ENCODE data around the gene TRIM6. TPM values are rescaled to one million over a fixed set of nuclear protein-coding genes. Genes with fewer than 3 reads are reported as not detected.
A peak's percentile ranks its signal among the peaks of the same experiment; 100 is the strongest.

Gene TRIM6
- total RNA-seq, 1 donor from 2014 or later, result 10.1 TPM

DNA sequence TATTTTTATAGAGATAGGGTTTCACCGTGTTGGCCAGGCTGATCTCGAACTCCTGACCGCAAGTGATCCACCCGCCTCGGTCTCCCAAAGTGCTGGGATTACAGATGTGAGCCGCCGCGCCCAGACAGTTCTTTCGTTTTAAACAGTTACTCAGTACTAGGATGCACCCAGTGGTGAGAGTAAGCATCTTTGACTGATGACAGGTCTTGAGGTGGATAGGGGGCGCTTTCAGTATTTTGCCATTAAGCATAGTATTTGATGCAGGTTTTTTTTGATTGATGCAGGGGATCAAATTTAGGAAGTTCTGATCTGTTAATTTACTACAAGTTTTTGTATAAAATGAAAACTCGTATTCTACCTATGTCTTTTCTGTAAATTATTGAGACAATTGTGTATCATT lies 15.2 kb downstream of the TRIM6 start:
- Mint-ChIP-seq H3K27me3 (ENCODE audit: unreplicated experiment) (peaks cover 2% of the 10 kb centered on the region), H3K9me3 (ENCODE audit: unreplicated experiment) (no peaks in the 10 kb centered on the region), H3K4me1 (ENCODE audit: unreplicated experiment) (peaks cover 7% of the 10 kb centered on the region), H3K36me3 (ENCODE audit: low read depth, unreplicated experiment) (peaks cover 9% of the 10 kb centered on the region), H3K27ac (ENCODE audit: unreplicated experiment) (no peak overlapping the region), H3K4me3 (ENCODE audit: unreplicated experiment) (no peak overlapping the region)
- DNase-seq (ENCODE audit: low spot score), result no peak
- TF ChIP-seq, protein P1, sequence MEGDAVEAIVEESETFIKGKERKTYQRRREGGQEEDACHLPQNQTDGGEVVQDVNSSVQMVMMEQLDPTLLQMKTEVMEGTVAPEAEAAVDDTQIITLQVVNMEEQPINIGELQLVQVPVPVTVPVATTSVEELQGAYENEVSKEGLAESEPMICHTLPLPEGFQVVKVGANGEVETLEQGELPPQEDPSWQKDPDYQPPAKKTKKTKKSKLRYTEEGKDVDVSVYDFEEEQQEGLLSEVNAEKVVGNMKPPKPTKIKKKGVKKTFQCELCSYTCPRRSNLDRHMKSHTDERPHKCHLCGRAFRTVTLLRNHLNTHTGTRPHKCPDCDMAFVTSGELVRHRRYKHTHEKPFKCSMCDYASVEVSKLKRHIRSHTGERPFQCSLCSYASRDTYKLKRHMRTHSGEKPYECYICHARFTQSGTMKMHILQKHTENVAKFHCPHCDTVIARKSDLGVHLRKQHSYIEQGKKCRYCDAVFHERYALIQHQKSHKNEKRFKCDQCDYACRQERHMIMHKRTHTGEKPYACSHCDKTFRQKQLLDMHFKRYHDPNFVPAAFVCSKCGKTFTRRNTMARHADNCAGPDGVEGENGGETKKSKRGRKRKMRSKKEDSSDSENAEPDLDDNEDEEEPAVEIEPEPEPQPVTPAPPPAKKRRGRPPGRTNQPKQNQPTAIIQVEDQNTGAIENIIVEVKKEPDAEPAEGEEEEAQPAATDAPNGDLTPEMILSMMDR (IDR thresholded peaks at IDR 0.05; ENCODE audit: unreplicated experiment), result no peak

DNA sequence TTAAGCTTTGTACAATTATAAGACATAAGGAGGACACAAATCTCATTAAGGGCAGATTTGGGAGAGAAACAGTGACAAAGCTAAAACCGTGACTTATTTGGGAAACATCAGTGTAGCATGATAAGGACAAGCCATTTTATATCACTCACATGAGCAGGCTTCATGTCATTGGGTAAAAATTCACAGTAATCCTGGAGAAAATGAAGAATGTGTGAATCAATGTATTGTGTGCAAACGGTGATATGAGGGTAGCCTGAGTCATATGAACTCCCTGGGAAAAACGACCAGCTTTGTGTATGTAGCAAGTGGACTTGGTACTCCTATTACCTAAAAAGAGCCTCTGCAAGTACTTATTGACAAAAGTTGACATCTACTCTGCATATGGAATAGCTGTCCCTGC lies 22.4 kb downstream of the TRIM6 start:
- Mint-ChIP-seq H3K4me3 (ENCODE audit: unreplicated experiment) (no peak overlapping the region), H3K27me3 (ENCODE audit: unreplicated experiment) (no peaks in the 10 kb centered on the region), H3K4me1 (ENCODE audit: unreplicated experiment) (peaks cover 14% of the 10 kb centered on the region), H3K27ac (ENCODE audit: unreplicated experiment) (no peak overlapping the region), H3K36me3 (ENCODE audit: low read depth, unreplicated experiment) (no peaks in the 10 kb centered on the region), H3K9me3 (ENCODE audit: unreplicated experiment) (no peaks in the 10 kb centered on the region)
- no peak for DNase-seq (ENCODE audit: low spot score)
- TF ChIP-seq, protein P1 (IDR thresholded peaks at IDR 0.05; ENCODE audit: unreplicated experiment), result no peak

DNA sequence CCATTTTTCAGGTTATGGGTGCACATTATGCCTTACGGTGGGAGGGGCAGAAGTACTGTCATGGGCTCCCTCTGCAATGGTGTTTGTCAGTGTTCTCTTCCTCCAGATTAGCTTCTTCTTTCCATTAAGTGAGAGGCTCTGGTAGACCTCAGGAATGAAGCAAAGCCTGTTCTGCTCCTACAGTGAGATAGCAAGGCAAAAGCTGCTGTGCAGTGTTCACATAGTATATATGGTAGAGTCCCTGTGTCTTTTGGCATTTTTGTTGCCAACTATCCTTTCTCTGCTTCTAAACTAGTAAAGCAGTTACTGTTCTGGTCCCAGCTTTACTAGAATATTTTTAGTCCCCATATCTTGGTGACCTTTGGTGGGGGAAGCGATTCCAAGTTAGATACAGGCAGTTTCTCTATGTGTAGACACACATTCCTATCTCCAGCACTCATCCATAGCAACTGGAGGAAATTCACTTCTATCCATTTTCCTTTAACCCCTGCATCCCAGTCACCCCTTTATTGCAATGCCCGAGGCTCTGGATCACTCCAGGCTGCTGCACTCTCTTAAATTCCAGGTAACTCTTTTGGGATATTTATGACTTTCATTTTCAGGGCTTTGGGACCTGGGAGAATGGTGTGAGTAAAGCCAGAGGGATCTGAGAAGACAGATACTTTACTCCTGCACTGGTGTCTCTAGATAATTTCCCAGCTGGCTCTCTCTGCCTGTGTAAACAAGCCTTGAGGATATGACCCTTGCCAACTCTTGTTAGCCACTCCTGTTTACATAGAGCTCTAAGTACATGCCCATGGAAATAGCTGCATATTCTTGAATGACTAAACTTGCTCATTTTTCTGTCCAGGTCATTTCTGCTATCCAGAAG lies 24.4 kb downstream of the TRIM6 start:
- TF ChIP-seq, protein P1 (IDR thresholded peaks at IDR 0.05; ENCODE audit: unreplicated experiment), result no peak
- H3K36me3 Mint-ChIP-seq (ENCODE audit: low read depth, unreplicated experiment), result no peaks in the 10 kb centered on the region
- H3K9me3 Mint-ChIP-seq (ENCODE audit: unreplicated experiment), result no peaks in the 10 kb centered on the region
- no peak overlapping the region for H3K4me3 Mint-ChIP-seq (ENCODE audit: unreplicated experiment)
- no peak for DNase-seq (ENCODE audit: low spot score)
- H3K27me3 Mint-ChIP-seq (ENCODE audit: unreplicated experiment), result no peaks in the 10 kb centered on the region
- peaks cover 20% of the 10 kb centered on the region for H3K4me1 Mint-ChIP-seq (ENCODE audit: unreplicated experiment)
- H3K27ac Mint-ChIP-seq (ENCODE audit: unreplicated experiment), result peak overlapping the region; percentile 61

DNA sequence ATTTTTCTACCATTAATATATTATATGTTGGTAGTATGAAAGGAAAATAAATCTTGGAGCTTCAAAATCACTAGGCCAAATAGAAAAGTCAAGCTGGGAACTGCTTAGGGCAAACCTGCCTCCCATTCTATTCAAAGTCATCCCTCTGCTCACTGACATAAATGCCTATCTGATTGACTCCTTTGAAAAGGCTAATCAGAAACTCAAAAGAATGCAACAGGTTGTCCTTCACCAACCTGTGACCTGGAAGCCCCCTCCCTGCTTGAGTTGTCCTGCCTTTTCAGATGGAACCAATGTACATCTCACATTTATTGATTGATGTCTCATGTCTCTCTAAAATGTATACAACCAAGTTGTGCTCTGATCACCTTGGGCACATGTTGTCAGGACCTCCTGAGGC lies 25.1 kb downstream of the TRIM6 start:
- Mint-ChIP-seq H3K4me1 (ENCODE audit: unreplicated experiment) (peaks cover 20% of the 10 kb centered on the region), H3K36me3 (ENCODE audit: low read depth, unreplicated experiment) (no peaks in the 10 kb centered on the region), H3K27me3 (ENCODE audit: unreplicated experiment) (no peaks in the 10 kb centered on the region), H3K4me3 (ENCODE audit: unreplicated experiment) (no peak overlapping the region), H3K27ac (ENCODE audit: unreplicated experiment) (peak overlapping the region; percentile 64), H3K9me3 (ENCODE audit: unreplicated experiment) (no peaks in the 10 kb centered on the region)
- DNase-seq (ENCODE audit: low spot score), result no peak
- TF ChIP-seq, protein P1 (IDR thresholded peaks at IDR 0.05; ENCODE audit: unreplicated experiment), result no peak

DNA sequence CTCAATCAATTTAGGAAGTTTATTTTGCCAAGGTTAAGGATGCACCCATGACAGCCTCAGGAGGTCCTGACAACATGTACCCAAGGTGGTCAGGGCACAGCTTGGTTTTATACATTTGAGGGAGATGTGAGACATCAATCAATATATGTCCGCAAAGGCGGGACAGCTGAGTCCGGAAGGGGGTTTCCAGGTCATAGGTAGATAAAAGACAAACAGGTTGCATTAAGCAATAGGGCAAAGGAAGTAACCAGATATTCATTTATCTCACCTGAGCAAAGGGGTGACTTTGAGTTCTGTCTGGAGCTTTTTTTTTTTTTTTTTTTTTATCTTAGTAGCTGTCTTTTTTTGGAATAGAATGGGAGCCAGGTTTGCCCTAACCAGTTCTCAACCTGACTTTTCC lies 26.4 kb downstream of the TRIM6 start:
- Mint-ChIP-seq H3K4me3 (ENCODE audit: unreplicated experiment) (no peak overlapping the region), H3K36me3 (ENCODE audit: low read depth, unreplicated experiment) (no peaks in the 10 kb centered on the region), H3K4me1 (ENCODE audit: unreplicated experiment) (peaks cover 25% of the 10 kb centered on the region), H3K27ac (ENCODE audit: unreplicated experiment) (no peak overlapping the region), H3K27me3 (ENCODE audit: unreplicated experiment) (no peaks in the 10 kb centered on the region), H3K9me3 (ENCODE audit: unreplicated experiment) (no peaks in the 10 kb centered on the region)
- TF ChIP-seq, protein P1 (IDR thresholded peaks at IDR 0.05; ENCODE audit: unreplicated experiment), result no peak
- no peak for DNase-seq (ENCODE audit: low spot score)
